Measurements from ENCODE around the gene MRPL32.

GRCh38 chr7:42964293-42964692, 32.1 kb downstream of the MRPL32 start:
- TF ChIP-seq CTCF (IDR thresholded peaks at IDR 0.05), result no peak
- no peak for TF ChIP-seq TCF7L2 (IDR thresholded peaks at IDR 0.05; ENCODE audit: low read depth, low read length)
- TF ChIP-seq REST (IDR thresholded peaks at IDR 0.05; ENCODE audit: insufficient read depth in 1 of 2, low read depth in 2 of 2, low read length in 1 of 2), result no peak
- no peak for TF ChIP-seq SIN3A (IDR thresholded peaks at IDR 0.05; ENCODE audit: borderline replicate concordance, insufficient read depth, low read depth, low read length)
- no peak for TF ChIP-seq POLR2AphosphoS5 (IDR thresholded peaks at IDR 0.05; ENCODE audit: low read depth, low read length)
